ENCODE measurements around the gene MCC. TPM values are rescaled to one million over a fixed set of nuclear protein-coding genes. Genes with fewer than 3 reads are reported as not detected.

Gene MCC
- total RNA-seq, 1 experiment from 2014 or later: 7.1 TPM

- Histone ChIP-seq H4K20me1 (ENCODE audit: low read length) (no peaks in the 10 kb centered on the region), H3K9me2 (replicated peaks; ENCODE audit: low read length) (no peaks in the 10 kb centered on the region), H3F3A (ENCODE audit: low read length, unreplicated experiment) (no peaks in the 10 kb centered on the region), H3K9ac (ENCODE audit: low read length) (no peak overlapping the region), H3K79me2 (ENCODE audit: low read length) (no peaks in the 10 kb centered on the region), H3K4me2 (ENCODE audit: low read length) (no peak overlapping the region), H3K36me3 (ENCODE audit: low read depth, low read length) (no peaks in the 10 kb centered on the region), H3K4me1 (ENCODE audit: insufficient read depth, low read length) (peaks cover 15% of the 10 kb centered on the region), H3K27me3 (ENCODE audit: low read length) (no peaks in the 10 kb centered on the region), H3K27ac (ENCODE audit: low read length) (no peak overlapping the region), H3K9me3 (ENCODE audit: low read length) (no peaks in the 10 kb centered on the region), H3K4me3 (ENCODE audit: low read length) (no peak overlapping the region), H2AFZ (ENCODE audit: low read length) (no peak overlapping the region)
- no peak for ATAC-seq
- BruUV-seq (replicated peaks): no TSS peak
- TF ChIP-seq EZH2phosphoT487 (IDR thresholded peaks at IDR 0.05; ENCODE audit: borderline replicate concordance, low read length) (no peak), EZH2 (IDR thresholded peaks at IDR 0.05; ENCODE audit: low read length, unreplicated experiment) (no peak)
- TF ChIP-seq, protein P1, sequence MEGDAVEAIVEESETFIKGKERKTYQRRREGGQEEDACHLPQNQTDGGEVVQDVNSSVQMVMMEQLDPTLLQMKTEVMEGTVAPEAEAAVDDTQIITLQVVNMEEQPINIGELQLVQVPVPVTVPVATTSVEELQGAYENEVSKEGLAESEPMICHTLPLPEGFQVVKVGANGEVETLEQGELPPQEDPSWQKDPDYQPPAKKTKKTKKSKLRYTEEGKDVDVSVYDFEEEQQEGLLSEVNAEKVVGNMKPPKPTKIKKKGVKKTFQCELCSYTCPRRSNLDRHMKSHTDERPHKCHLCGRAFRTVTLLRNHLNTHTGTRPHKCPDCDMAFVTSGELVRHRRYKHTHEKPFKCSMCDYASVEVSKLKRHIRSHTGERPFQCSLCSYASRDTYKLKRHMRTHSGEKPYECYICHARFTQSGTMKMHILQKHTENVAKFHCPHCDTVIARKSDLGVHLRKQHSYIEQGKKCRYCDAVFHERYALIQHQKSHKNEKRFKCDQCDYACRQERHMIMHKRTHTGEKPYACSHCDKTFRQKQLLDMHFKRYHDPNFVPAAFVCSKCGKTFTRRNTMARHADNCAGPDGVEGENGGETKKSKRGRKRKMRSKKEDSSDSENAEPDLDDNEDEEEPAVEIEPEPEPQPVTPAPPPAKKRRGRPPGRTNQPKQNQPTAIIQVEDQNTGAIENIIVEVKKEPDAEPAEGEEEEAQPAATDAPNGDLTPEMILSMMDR (conservative IDR thresholded peaks at IDR 0.05; ENCODE audit: low read depth, low read length): no peak
- intact Hi-C loops (cut with micrococcal nuclease): no loop called here
- ChIA-PET POLR2A (ENCODE audit: unreplicated experiment) (no interaction called here), CTCF (interaction anchor here (0.6 kb wide), 1 partner anchor 347 kb away, joined by 4 read pairs; no protein-coding TSS in a partner anchor)
- no peak for DNase-seq
Observed at GRCh38 chr5:113265190-113265589, 223.1 kb downstream of the MCC start.

- no TSS peak for BruUV-seq (replicated peaks)
- ChIA-PET CTCF (no interaction called here), POLR2A (ENCODE audit: unreplicated experiment) (no interaction called here)
- intact Hi-C loops (cut with micrococcal nuclease): no loop called here
- Histone ChIP-seq H3K4me1 (ENCODE audit: insufficient read depth, low read length) (peaks cover 17% of the 10 kb centered on the region), H3K36me3 (ENCODE audit: low read depth, low read length) (no peaks in the 10 kb centered on the region), H3K27ac (ENCODE audit: low read length) (no peak overlapping the region), H2AFZ (ENCODE audit: low read length) (no peak overlapping the region), H3K79me2 (ENCODE audit: low read length) (no peaks in the 10 kb centered on the region), H3K4me3 (ENCODE audit: low read length) (no peak overlapping the region), H4K20me1 (ENCODE audit: low read length) (no peaks in the 10 kb centered on the region), H3K9me3 (ENCODE audit: low read length) (no peaks in the 10 kb centered on the region), H3K4me2 (ENCODE audit: low read length) (no peak overlapping the region), H3F3A (ENCODE audit: low read length, unreplicated experiment) (no peaks in the 10 kb centered on the region), H3K9ac (ENCODE audit: low read length) (no peak overlapping the region), H3K9me2 (replicated peaks; ENCODE audit: low read length) (no peaks in the 10 kb centered on the region), H3K27me3 (ENCODE audit: low read length) (no peaks in the 10 kb centered on the region)
- DNase-seq (no peak), ATAC-seq (no peak)
- TF ChIP-seq, protein P1 (conservative IDR thresholded peaks at IDR 0.05; ENCODE audit: low read depth, low read length): no peak
- TF ChIP-seq EZH2phosphoT487 (IDR thresholded peaks at IDR 0.05; ENCODE audit: borderline replicate concordance, low read length) (no peak), EZH2 (IDR thresholded peaks at IDR 0.05; ENCODE audit: low read length, unreplicated experiment) (no peak)
Observed at GRCh38 chr5:113264046-113264445, 224.2 kb downstream of the MCC start.

DNA sequence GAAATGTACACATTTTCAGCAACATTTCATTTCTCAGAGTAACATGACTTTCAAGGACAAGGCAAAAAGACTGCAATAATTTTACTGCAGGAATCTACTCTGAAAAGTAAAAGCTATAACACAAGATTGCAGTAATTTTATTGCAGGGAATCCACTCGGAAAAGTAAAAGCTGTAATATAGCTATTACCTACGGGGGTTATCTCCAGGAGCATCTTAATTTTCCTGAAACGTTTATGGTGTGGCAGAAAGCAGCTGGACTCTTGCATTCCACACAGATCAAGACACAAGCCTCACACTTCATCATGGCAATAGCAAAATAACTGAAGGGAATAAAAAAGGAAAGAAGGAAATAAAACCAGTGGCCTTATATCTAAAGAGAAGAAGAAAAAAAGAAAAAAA lies 224.7 kb downstream of the MCC start:
- H3K79me2 ChIP-seq (ENCODE audit: low read length): no peaks in the 10 kb centered on the region
- no peaks in the 10 kb centered on the region for H3K27me3 ChIP-seq (ENCODE audit: low read length)
- peaks cover 20% of the 10 kb centered on the region for H3K4me1 ChIP-seq (ENCODE audit: insufficient read depth, low read length)
- H3K9ac ChIP-seq (ENCODE audit: low read length): no peak overlapping the region
- H3K36me3 ChIP-seq (ENCODE audit: low read depth, low read length): no peaks in the 10 kb centered on the region
- no peaks in the 10 kb centered on the region for H4K20me1 ChIP-seq (ENCODE audit: low read length)
- no peaks in the 10 kb centered on the region for H3K9me2 ChIP-seq (replicated peaks; ENCODE audit: low read length)
- no peak overlapping the region for H3K4me2 ChIP-seq (ENCODE audit: low read length)
- H3K27ac ChIP-seq (ENCODE audit: low read length): no peak overlapping the region
- POLR2A ChIA-PET (ENCODE audit: unreplicated experiment): no interaction called here
- TF ChIP-seq EZH2 (IDR thresholded peaks at IDR 0.05; ENCODE audit: low read length, unreplicated experiment) (no peak), EZH2phosphoT487 (IDR thresholded peaks at IDR 0.05; ENCODE audit: borderline replicate concordance, low read length) (no peak)
- TF ChIP-seq, protein P1 (conservative IDR thresholded peaks at IDR 0.05; ENCODE audit: low read depth, low read length): no peak
- H2AFZ ChIP-seq (ENCODE audit: low read length): no peak overlapping the region
- H3K4me3 ChIP-seq (ENCODE audit: low read length): no peak overlapping the region
- no TSS peak for BruUV-seq (replicated peaks)
- DNase-seq (no peak), ATAC-seq (no peak)
- CTCF ChIA-PET: no interaction called here
- intact Hi-C loops (cut with micrococcal nuclease): no loop called here
- H3K9me3 ChIP-seq (ENCODE audit: low read length): no peaks in the 10 kb centered on the region
- H3F3A ChIP-seq (ENCODE audit: low read length, unreplicated experiment): no peaks in the 10 kb centered on the region

Measured in PC-3 (cell line).